K562 (cell line): ENCODE measurements around the gene TMEM63A. TPM values are rescaled to one million over a fixed set of nuclear protein-coding genes. Genes with fewer than 3 reads are reported as not detected.

ENCODE experiments used
- ARID2 ChIP-seq: fragments of 450-650 bp; IDR thresholded peaks from 2 replicates; pipeline ENCODE4 v1.6.1; 2017; ENCODE audit warnings: antibody characterized with exemption, mild to moderate bottlenecking
- CHD7 ChIP-seq: fragments of 200-600 bp; sonication (generic); IDR thresholded peaks from one replicate; pipeline ENCODE4 v1.6.1; 2012; ENCODE audit warnings: mild to moderate bottlenecking, low read depth, low read length, inconsistent platforms
- HLTF ChIP-seq: fragments of 450-650 bp; IDR thresholded peaks from 2 replicates; pipeline ENCODE4 v1.6.1; 2016
- MECOM ChIP-seq: fragments of 250-450 bp; sonication (Bioruptor Pico); IDR thresholded peaks from 2 replicates; pipeline ENCODE4 v1.8.0; 2022; ENCODE audit warnings: inconsistent platforms
- ZNF184 ChIP-seq: sonication (generic); formaldehyde crosslinking; IDR thresholded peaks from 2 replicates; pipeline ENCODE4 v1.5.0; 2020; ENCODE audit warnings: missing genetic modification reagents
- ZNF507 ChIP-seq: conservative IDR thresholded peaks from 2 replicates; pipeline ENCODE4 v1.6.1; 2017; ENCODE audit warnings: missing genetic modification characterization, missing compliant biosample characterization
- polyA plus RNA-seq, 8 experiments: library from polyadenylated mRNA; depleted of rRNA in 4 of 8; stranded (reverse) in 5 of 8; unstranded in 3 of 8; fragments of >200 nt; fragmentation: Nextera tagmentation in 2 of 8; fragmentation: Illumina TruSeq in 1 of 8; extraction: Ambion mirVana in 2 of 8; extraction: Trizol in 1 of 8; gene quantifications; 2 replicates each; pipeline versions ENCODE4 v1.2.1 to v1.2.3, GENCODE V29; 2011 to 2014; ENCODE audit warnings: inconsistent platforms in 1 of 8, missing spikeins in 1 of 8
- total RNA-seq, 7 experiments: library from RNA; depleted of rRNA in 6 of 7; stranded (reverse); fragments of >200 nt in 6 of 7; fragmentation: Illumina TruSeq in 2 of 7; extraction: Trizol in 2 of 7; gene quantifications; 2 replicates each; pipeline versions ENCODE4 v1.2.1 to v1.2.3, GENCODE V29; 2011 to 2021; ENCODE audit warnings: low replicate concordance in 1 of 7

The TMEM63A gene
- total and polyA plus RNA-seq, 9 of the 15 experiments (the other 6 are each of a cell fraction or from before 2014, with no cell fraction given), result 2.0 to 54.6 (median 17.5) TPM

GRCh38 chr1:225928186-225929175 lies 46.3 kb upstream of the TMEM63A start (continued):
- TF ChIP-seq CHD7 (no peak), HLTF (peak; percentile 97), MECOM (CRISPR knock-in tag) (no peak; the same call in 1 of the 2 replicates), ZNF507 (no peak), ARID2 (peak; percentile 73), ZNF184 (no peak)
